ENCODE measurements around the gene PTPRN2. TPM values are rescaled to one million over a fixed set of nuclear protein-coding genes. Genes with fewer than 3 reads are reported as not detected.

Gene PTPRN2
- total and polyA plus RNA-seq, 9 of the 15 experiments (the other 6 are each of a cell fraction or from before 2014, with no cell fraction given): not detected

GRCh38 chr7:157524731-157525130 lies 1062.9 kb downstream of the PTPRN2 start (continued):
- TF ChIP-seq, protein P1, sequence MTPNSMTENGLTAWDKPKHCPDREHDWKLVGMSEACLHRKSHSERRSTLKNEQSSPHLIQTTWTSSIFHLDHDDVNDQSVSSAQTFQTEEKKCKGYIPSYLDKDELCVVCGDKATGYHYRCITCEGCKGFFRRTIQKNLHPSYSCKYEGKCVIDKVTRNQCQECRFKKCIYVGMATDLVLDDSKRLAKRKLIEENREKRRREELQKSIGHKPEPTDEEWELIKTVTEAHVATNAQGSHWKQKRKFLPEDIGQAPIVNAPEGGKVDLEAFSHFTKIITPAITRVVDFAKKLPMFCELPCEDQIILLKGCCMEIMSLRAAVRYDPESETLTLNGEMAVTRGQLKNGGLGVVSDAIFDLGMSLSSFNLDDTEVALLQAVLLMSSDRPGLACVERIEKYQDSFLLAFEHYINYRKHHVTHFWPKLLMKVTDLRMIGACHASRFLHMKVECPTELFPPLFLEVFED (CRISPR knock-in tag; conservative IDR thresholded peaks at IDR 0.05): peak; percentile 90
- peak; percentile 83; the same call in 1 of the 2 replicates for TF ChIP-seq HBP1 (CRISPR knock-in tag; IDR thresholded peaks at IDR 0.05)
- no peak for TF ChIP-seq NRF1 (conservative IDR thresholded peaks at IDR 0.05 in 1 of 2, IDR thresholded peaks at IDR 0.05 in 1 of 2)
- TF ChIP-seq SIN3B (IDR thresholded peaks at IDR 0.05; ENCODE audit: low read depth): no peak
- TF ChIP-seq ZBTB26 (CRISPR knock-in tag; IDR thresholded peaks at IDR 0.05): peak; percentile 91
- no peak for TF ChIP-seq NFYB (IDR thresholded peaks at IDR 0.05; ENCODE audit: extremely low read depth, insufficient read length)
- TF ChIP-seq WHSC1 (IDR thresholded peaks at IDR 0.05; ENCODE audit: low read length): no peak
- TF ChIP-seq AFF4 (CRISPR knock-in tag; IDR thresholded peaks at IDR 0.05): no peak
